HUES64 (cell line): ENCODE results near the gene SYNJ1.
A peak's percentile ranks its signal among the peaks of the same experiment; 100 is the strongest.

ENCODE experiments used
- H3K27ac ChIP-seq: 2 replicates; pipeline ENCODE4 v1.7.0; 2013; ENCODE audit warnings: low read depth, low read length, inconsistent platforms
- H3K27me3 ChIP-seq: 2 replicates; pipeline ENCODE4 v1.6.1; 2013; ENCODE audit warnings: mild to moderate bottlenecking, low read length; ENCODE audit not compliant: insufficient read depth
- H3K36me3 ChIP-seq: 2 replicates; pipeline ENCODE4 v1.6.1; 2013; ENCODE audit warnings: mild to moderate bottlenecking, low read length; ENCODE audit not compliant: insufficient read depth
- H3K4me1 ChIP-seq: 2 replicates; pipeline ENCODE4 v1.6.1; 2013; ENCODE audit warnings: mild to moderate bottlenecking, low read length, moderate library complexity; ENCODE audit not compliant: insufficient read depth
- H3K4me3 ChIP-seq: 2 replicates; pipeline ENCODE4 v1.5.1; 2013; ENCODE audit warnings: mild to moderate bottlenecking, low read length, moderate library complexity
- H3K9ac ChIP-seq: 2 replicates; pipeline ENCODE4 v1.6.1; 2013; ENCODE audit warnings: mild to moderate bottlenecking, low read depth, low read length
- H3K9me3 ChIP-seq: 2 replicates; pipeline ENCODE4 v1.6.1; 2013; ENCODE audit warnings: low read depth, low read length; ENCODE audit not compliant: insufficient read depth
- WGBS: fragments of 150-250, 120-280 bp; methylation state at CpG from one replicate; pipeline ENCODE4 v1.1.7; 2013; ENCODE audit warnings: missing lambda C conversion rate; 5-methylcytosine and 5-hydroxymethylcytosine counted together

SYNJ1 gene

DNA sequence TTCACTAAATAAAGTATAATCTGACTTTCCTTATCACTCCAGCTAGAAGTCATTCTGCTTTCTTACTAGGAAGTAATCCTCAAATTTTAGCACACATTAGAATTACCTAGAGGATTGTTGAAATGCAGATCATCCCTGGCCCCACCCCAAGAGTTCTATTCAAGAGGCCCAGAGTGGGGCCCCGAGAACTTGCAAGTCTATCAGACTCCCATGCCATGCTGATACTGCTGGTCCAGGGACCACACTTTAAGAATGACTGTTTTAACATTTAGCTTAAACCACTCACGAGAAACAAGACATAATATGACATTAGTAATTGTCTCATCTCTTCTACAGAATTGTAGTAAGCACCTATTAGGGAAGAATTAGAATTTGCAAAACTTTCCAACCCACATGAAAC is 7.7 kb upstream of the SYNJ1 start:
- peak overlapping the region; percentile 8; the same call in 1 of the 2 replicates for H3K4me3 ChIP-seq
- H3K27ac ChIP-seq: peak overlapping the region; percentile 36; the same call in 1 of the 2 replicates
- peaks cover 73% of the 10 kb centered on the region for H3K36me3 ChIP-seq
- peaks cover 14% of the 10 kb centered on the region for H3K4me1 ChIP-seq
- no peaks in the 10 kb centered on the region for H3K27me3 ChIP-seq
- WGBS: 73% methylated on average over 1 of the region's 2 CpGs
- H3K9me3 ChIP-seq: no peaks in the 10 kb centered on the region
- H3K9ac ChIP-seq: no peak overlapping the region

DNA sequence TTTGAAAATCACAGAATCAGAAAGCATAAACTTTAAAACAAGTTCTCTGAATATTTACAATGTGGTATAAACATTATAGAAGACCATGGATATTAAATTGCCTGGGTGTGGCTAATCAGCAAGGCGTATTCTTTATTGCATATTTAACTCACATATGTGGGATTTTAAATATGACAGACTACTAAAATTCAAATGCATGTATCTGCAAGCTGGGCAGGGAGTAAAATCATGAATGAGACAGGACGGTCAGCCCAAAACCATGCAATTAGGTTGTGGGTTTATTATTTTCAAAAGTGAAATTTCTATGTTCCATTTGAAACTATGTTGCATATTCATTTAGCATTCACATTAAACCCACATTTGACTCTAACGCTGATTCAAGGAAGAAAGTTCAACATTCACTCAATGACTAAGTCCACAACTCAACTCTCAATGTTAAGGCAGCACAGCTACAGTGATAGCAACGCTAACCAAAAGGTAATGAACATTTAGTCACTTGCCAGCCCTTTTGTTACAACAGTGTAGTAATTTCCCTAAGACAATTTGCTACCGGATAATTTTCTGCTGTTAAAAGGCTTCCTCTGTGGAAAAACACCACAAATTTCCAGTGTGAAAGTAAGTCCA is 6.3 kb upstream of the SYNJ1 start:
- Histone ChIP-seq H3K9me3 (no peaks in the 10 kb centered on the region), H3K4me3 (no peak overlapping the region), H3K27me3 (no peaks in the 10 kb centered on the region), H3K36me3 (peaks cover 61% of the 10 kb centered on the region), H3K27ac (no peak overlapping the region), H3K4me1 (peaks cover 14% of the 10 kb centered on the region), H3K9ac (no peak overlapping the region)
- 95% methylated on average over 4 of the region's 5 CpGs for WGBS

DNA sequence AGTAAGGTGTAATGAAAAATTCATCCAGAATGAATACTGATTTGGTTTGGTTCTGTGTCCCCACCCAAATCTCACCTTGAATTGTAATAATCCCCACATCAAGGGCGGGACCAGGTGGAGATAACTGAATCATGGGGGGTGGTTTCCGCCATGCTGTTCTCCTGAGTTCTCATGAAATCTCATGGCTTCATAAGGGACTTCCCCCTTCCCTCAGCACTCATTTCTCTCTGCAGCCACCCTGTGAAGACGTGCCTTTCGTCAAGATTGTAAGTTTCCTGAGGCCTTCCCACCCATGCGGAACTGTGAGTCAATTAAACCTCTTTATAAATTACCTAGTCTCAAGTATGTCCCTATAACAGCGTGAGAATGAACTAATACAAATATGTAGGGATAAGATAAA is 5.5 kb upstream of the SYNJ1 start:
- WGBS: 98% methylated on average over 6 of the region's 6 CpGs

DNA sequence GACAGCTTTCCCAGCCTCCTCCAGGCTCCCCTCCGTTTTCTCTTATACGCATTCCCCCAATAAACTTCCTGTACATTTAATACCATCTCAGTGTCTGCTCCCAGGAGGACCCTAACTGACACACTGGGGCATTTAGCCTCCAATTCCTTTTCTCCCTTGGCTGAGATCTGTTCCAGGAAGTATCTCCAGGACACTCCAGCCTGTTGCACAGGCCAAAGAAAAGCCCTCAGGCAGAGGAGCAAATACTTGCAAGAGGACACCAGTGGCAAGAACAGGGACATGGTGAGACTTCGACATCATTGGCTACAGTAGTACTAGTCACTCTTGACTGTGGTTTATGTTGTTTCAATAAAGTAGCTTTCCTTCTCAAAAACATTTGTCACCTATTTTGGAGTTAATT is 4.7 kb upstream of the SYNJ1 start:
- H3K9ac ChIP-seq: no peak overlapping the region
- H3K36me3 ChIP-seq: peaks cover 45% of the 10 kb centered on the region
- no peaks in the 10 kb centered on the region for H3K27me3 ChIP-seq
- no peak overlapping the region for H3K4me3 ChIP-seq
- no peaks in the 10 kb centered on the region for H3K9me3 ChIP-seq
- H3K4me1 ChIP-seq: peaks cover 17% of the 10 kb centered on the region
- WGBS: 94% methylated on average over 3 of the region's 3 CpGs
- no peak overlapping the region for H3K27ac ChIP-seq

More for the DNA sequence above, 5.5 kb upstream of the SYNJ1 start:
- H3K9ac ChIP-seq: no peak overlapping the region
- H3K27me3 ChIP-seq: no peaks in the 10 kb centered on the region
- peaks cover 17% of the 10 kb centered on the region for H3K4me1 ChIP-seq
- peaks cover 53% of the 10 kb centered on the region for H3K36me3 ChIP-seq
- no peaks in the 10 kb centered on the region for H3K9me3 ChIP-seq
- H3K27ac ChIP-seq: no peak overlapping the region
- no peak overlapping the region for H3K4me3 ChIP-seq

DNA sequence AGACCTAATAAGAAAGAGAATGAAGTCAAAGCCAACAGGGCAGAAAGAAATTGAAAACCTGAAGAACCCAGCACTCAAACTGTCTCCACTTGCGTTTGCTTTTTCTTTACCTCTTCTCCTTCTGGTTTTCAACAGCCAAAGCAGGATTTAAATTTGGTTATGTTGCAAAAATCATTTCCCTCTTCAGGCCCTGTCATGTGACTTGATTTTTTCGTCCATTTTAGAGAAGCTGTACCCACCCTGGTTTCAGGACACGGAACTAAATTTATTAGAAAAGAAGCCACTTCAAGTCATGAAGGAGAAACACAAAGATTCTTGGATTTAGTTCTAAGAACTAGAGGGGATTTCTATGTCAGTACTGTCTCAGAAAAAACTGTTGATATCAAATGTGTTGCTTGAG is 1.0 kb upstream of the SYNJ1 start:
- Histone ChIP-seq H3K27ac (no peak overlapping the region), H3K4me3 (peak overlapping the region; percentile 89), H3K9me3 (no peaks in the 10 kb centered on the region), H3K4me1 (peaks cover 9% of the 10 kb centered on the region; the same call in 1 of the 2 replicates), H3K27me3 (no peaks in the 10 kb centered on the region), H3K36me3 (peaks cover 11% of the 10 kb centered on the region), H3K9ac (no peak overlapping the region)
- 78% methylated on average over 3 of the region's 3 CpGs for WGBS

DNA sequence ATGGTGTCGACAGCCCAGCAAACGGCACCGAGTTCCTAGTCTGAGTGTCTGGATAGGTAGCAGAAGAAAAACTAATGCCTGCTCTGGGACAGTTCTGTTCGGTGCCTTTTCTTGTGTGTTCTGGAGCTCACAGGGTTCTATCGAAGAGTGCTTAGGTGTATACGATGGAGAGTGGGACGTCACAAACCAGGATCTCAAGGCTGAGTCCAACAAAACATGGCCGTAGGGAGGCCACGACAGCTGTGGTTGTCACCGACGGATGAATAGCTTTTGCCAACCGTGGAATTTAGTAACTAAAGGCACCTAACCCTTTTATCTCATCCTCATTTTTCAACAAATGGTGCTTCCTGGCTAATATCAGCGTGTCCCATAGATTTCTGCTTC is 635 bp upstream of the SYNJ1 start:
- peaks cover 7% of the 10 kb centered on the region for H3K36me3 ChIP-seq
- H3K27ac ChIP-seq: 0 out of 2 replicates have a peak overlapping the region, but pooled peaks have one; percentile 65
- peaks cover 9% of the 10 kb centered on the region; the same call in 1 of the 2 replicates for H3K4me1 ChIP-seq
- H3K9ac ChIP-seq: no peak overlapping the region
- peak overlapping the region; percentile 89 for H3K4me3 ChIP-seq
- no peaks in the 10 kb centered on the region for H3K27me3 ChIP-seq
- WGBS: 12% methylated on average over 13 of the region's 13 CpGs
- no peaks in the 10 kb centered on the region for H3K9me3 ChIP-seq

DNA sequence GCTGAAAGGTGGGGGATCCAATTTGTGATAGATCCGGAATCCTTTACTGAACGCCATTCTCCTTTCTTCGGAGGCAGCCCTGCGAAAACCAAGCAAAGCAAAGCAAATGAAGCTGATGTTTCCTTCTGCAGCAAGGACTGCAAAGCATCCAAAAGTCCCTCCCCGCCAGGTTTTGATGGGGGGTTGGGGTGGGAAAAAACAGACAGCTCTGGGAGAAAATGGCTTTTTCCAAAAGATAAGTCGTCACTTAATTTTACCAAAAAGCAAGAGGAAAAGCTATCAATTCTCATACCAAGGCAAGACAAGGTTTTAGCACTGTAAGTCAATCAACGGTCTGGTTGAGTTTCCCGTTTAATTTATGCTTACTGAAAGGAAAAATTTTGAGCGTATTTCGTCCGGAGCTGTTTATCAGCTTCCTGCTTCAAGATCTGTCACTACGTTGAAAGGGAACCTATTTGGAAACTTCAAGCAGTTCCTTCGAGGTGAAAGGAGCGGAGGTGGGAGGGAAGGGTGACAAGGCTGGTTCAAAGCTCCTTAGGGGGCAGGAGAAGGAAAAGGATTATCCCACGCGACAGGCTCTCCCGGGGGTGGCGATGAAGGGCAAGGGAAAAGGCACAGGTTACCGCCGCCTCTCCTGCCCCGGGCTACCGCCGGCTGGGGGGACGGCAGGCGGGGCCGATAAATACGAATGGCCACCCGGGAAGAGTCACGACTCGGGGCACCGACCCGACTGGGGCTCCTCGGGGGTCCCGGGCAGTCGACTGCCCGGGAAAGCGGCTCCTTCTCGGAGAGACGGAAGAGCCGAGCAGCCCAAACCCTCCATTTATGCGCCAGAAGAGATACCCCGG is 750 bp downstream of the SYNJ1 start:
- WGBS: 3% methylated on average over 42 of the region's 42 CpGs
- Histone ChIP-seq H3K4me1 (peaks cover 9% of the 10 kb centered on the region; the same call in 1 of the 2 replicates), H3K36me3 (no peaks in the 10 kb centered on the region), H3K4me3 (peak overlapping the region; percentile 89), H3K9me3 (no peaks in the 10 kb centered on the region), H3K27me3 (no peaks in the 10 kb centered on the region), H3K9ac (peak overlapping the region; percentile 50), H3K27ac (no peak overlapping the region; the same call in 1 of the 2 replicates)

DNA sequence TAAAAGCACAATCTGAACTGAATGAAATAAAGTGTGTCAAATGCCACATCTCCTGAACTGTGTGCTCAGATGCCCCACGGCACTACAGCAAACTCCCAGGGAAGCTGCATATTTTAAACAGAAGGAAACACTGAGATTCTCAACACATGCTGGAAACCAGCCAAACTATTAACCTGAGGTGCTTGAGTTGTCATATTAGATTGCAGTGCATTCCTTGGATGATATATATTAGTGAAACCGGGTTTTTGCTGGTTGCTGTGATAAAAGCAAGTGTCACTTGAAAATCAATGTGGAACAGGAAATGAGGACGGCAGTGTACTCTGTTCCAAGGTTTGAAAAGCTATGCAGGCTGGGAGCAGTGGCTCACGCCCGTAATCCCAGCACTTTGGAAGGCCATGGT is 8.7 kb downstream of the SYNJ1 start:
- no peak overlapping the region for H3K27ac ChIP-seq
- no peaks in the 10 kb centered on the region for H3K9me3 ChIP-seq
- WGBS: 96% methylated on average over 5 of the region's 5 CpGs
- H3K36me3 ChIP-seq: no peaks in the 10 kb centered on the region
- no peaks in the 10 kb centered on the region for H3K27me3 ChIP-seq
- no peak overlapping the region for H3K4me3 ChIP-seq
- H3K4me1 ChIP-seq: no peaks in the 10 kb centered on the region
- H3K9ac ChIP-seq: no peak overlapping the region

DNA sequence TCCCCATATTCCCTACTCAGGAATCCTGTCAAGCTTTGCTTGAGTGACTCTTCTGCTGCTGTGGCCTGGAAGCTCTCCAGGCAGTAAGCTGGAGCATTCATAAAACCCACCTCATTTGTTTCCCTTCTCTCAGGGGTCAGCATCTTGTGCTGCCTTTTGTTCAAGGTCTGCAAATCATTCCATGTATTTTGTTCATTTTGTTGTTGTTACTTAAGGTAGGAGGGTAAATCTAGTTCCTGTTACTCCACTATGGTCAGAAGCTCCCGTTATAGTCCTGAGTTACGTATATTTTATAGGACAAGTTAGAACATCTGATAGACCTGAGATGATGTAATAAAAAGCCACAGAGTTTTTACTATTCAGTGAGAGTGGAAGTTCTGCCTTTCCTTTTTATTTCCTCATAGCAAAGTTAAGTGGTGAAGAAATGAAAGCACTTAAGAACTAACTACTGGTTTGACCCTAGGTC is 9.9 kb downstream of the SYNJ1 start:
- 96% methylated on average over 2 of the region's 2 CpGs for WGBS
- H3K9ac ChIP-seq: no peak overlapping the region
- H3K36me3 ChIP-seq: no peaks in the 10 kb centered on the region
- no peak overlapping the region for H3K27ac ChIP-seq
- no peak overlapping the region for H3K4me3 ChIP-seq
- no peaks in the 10 kb centered on the region for H3K27me3 ChIP-seq
- H3K9me3 ChIP-seq: no peaks in the 10 kb centered on the region
- no peaks in the 10 kb centered on the region for H3K4me1 ChIP-seq

DNA sequence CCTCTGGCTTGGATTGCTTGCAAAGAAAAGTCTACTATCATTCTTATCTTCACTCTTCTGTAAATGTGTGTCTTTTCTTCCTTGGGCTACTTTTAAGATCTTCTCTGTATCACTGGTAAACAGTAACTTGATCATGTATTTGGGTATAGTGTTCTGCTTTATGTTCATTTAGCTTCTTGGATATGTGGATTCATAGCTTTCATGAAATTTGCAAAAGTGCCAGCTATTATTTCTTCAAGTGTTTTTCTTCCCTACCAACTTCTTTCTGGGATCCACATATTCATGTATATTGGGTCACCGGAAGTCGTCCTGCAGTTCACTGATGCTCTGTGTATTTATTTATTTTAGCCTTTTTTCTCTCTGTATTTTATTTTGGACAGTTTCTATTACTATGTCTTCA is 11.3 kb downstream of the SYNJ1 start:
- no peaks in the 10 kb centered on the region for H3K27me3 ChIP-seq
- H3K36me3 ChIP-seq: no peaks in the 10 kb centered on the region
- H3K9me3 ChIP-seq: no peaks in the 10 kb centered on the region
- H3K9ac ChIP-seq: no peak overlapping the region
- H3K4me3 ChIP-seq: no peak overlapping the region
- H3K27ac ChIP-seq: no peak overlapping the region
- H3K4me1 ChIP-seq: no peaks in the 10 kb centered on the region
- WGBS: no CpG with 5 or more reads among the region's 2 CpGs

DNA sequence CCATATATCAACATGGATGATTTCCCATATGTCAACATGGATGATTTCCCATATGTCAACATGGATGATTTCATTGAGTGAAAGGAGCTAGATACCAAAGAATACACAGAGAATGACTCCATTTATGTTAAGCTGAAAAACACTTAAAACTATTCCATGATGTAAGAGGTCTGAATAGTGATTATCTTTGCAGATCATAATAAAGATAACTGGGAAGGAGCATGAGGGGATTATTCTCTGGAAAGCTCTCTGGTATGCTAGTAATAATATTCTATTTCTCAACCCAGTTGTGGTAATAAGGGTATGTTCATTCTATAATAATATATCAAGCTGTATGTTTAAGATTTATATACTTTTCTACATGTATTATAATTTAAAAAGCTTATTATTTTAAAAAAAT is 14.1 kb downstream of the SYNJ1 start:
- H3K27ac ChIP-seq: no peak overlapping the region
- no peaks in the 10 kb centered on the region for H3K36me3 ChIP-seq
- H3K4me3 ChIP-seq: no peak overlapping the region
- H3K9me3 ChIP-seq: no peaks in the 10 kb centered on the region
- no peaks in the 10 kb centered on the region for H3K27me3 ChIP-seq
- H3K4me1 ChIP-seq: no peaks in the 10 kb centered on the region
- no peak overlapping the region for H3K9ac ChIP-seq
